Astrocyte of the spinal cord (primary cell): ENCODE measurements around the gene YIF1A.

Experiments used
- DNase-seq: peaks from one replicate; pipeline ENCODE4 v3.0.0; 2011; ENCODE audit warnings: low read depth, low spot score
- H3K4me3 ChIP-seq: 2 replicates; pipeline ENCODE4 v1.5.1; 2011; ENCODE audit warnings: low read depth, mild to moderate bottlenecking, low read length, moderate library complexity
- in situ Hi-C: cut with HindIII; loops from 2 replicates; pipeline ENCODE4 v1.10.0; 2017; ENCODE audit warnings: low sequenced_read_pairs
- TF ChIP-seq, protein P1 (sequence below): IDR thresholded peaks from 2 replicates; pipeline ENCODE4 v1.5.1; 2012; ENCODE audit warnings: low read depth, mild to moderate bottlenecking, low read length, inconsistent platforms

The YIF1A gene

GRCh38 chr11:66240781-66241136 lies 48.2 kb downstream of the YIF1A start:
- H3K4me3 ChIP-seq: no peak overlapping the region
- TF ChIP-seq, protein P1, sequence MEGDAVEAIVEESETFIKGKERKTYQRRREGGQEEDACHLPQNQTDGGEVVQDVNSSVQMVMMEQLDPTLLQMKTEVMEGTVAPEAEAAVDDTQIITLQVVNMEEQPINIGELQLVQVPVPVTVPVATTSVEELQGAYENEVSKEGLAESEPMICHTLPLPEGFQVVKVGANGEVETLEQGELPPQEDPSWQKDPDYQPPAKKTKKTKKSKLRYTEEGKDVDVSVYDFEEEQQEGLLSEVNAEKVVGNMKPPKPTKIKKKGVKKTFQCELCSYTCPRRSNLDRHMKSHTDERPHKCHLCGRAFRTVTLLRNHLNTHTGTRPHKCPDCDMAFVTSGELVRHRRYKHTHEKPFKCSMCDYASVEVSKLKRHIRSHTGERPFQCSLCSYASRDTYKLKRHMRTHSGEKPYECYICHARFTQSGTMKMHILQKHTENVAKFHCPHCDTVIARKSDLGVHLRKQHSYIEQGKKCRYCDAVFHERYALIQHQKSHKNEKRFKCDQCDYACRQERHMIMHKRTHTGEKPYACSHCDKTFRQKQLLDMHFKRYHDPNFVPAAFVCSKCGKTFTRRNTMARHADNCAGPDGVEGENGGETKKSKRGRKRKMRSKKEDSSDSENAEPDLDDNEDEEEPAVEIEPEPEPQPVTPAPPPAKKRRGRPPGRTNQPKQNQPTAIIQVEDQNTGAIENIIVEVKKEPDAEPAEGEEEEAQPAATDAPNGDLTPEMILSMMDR: no peak
- DNase-seq: no peak
- in situ Hi-C loops: no loop called here

DNA sequence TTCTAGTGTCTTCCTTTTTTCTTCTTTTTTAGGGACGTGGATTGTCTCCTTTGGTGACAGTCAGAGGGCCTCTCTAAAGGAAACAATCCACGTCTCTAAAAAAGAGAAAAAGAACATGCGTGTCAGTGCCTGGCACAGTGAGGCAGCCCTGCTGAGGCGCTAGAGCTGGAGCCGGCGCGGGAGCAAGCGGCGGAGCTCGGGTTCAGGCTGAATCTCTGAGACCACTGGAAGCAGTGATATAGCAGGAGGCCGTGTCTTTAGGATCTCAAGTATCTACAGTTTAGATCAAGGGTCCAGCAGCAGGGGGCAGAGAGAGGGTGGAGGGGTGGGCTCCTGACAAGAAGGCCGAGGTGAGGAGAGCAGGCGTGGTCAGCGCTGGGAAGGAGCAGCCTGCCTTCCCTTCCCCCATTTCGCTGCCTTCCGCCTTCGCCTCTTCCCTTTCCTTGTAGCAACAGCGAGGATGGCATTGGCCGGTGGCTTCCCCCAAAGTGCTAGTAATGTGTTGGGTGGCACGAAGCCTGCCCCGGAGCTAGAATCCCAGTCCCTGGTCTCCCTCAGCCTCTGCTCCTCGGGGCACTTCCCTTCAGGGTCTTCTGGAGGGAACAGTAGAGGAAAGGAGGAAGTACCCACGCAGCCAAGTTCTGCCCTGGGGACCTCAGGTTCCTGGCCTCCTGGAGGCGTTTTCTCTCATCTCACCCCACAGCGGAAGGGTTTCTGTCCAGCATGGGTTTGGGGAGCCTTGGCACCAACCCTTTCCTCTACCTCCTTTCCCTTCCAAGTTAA lies 48.8 kb downstream of the YIF1A start:
- H3K4me3 ChIP-seq: no peak overlapping the region
- in situ Hi-C loops: no loop called here
- TF ChIP-seq, protein P1: no peak
- DNase-seq: no peak

GRCh38 chr11:66239511-66239910 lies 49.4 kb downstream of the YIF1A start:
- no peak overlapping the region for H3K4me3 ChIP-seq
- no peak for DNase-seq
- TF ChIP-seq, protein P1: no peak
- in situ Hi-C loops: no loop called here

DNA sequence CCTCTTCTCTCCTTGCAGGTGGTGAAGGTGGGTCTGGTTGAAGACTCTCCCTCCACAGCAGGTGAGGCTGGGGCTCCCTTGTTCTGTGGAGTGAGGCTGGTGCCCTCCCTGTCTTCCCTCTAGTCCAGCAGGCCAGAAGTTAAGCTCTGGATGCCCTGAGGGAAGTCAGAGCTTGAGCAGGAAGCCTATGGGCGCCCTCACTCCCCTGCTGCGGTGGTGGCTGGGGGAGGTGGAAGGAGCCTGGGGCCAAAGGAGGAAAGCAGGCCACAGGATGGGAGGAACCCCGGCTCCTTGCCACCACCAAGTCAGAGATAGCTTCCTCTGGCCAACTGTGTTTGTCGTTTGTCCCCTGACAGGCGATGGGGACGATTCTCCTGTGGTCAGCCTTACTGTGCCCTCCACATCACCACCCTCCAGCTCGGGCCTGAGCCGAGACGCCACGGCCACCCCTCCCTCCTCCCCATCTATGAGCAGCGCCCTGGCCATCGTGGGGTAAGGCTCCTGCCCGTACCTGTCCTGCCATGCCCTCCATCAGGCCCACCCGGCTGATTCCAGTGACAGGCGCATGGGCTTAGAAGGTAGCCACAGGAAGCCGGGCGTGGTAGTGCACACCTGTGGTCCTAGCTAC lies 50.0 kb downstream of the YIF1A start:
- TF ChIP-seq, protein P1: no peak
- in situ Hi-C loops: no loop called here
- no peak for DNase-seq
- H3K4me3 ChIP-seq: no peak overlapping the region

DNA sequence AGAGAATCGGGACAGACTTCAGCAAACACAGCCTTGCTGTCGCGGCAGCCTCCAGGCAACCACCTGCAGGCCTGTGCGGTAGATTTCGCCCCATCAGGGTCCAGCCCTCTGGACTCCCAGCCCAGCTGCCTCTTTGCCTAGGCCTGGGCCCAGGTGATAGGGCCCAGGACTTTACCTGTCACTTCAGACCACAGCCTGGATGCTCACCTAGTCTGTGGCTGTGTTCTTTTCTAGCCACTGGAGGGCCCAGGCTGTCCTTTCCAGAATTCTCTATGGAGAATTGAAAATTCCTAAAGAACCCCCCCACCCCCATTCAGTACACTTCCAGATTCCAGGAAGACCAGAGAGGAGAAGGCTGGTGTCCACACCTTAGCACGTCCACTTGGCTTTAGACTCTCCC lies 51.1 kb downstream of the YIF1A start:
- in situ Hi-C loops: no loop called here
- TF ChIP-seq, protein P1: no peak
- DNase-seq: no peak
- no peak overlapping the region for H3K4me3 ChIP-seq

- H3K4me3 ChIP-seq: no peak overlapping the region
- DNase-seq: no peak
- in situ Hi-C loops: no loop called here
- TF ChIP-seq, protein P1: no peak
Observed at GRCh38 chr11:66235141-66235540, 53.8 kb downstream of the YIF1A start.
